C1 segment of cervical spinal cord (tissue), 14 donors: Measurements from ENCODE around the gene SCAMP1.

ENCODE experiments used
- DNase-seq, 14 donors: peaks; one replicate each; lab custom pipeline; 2025; lab: John Stamatoyannopoulos, UW

Gene SCAMP1

GRCh38 chr5:78492650-78493049 lies 132.2 kb downstream of the SCAMP1 start:
- no peak for DNase-seq

DNA sequence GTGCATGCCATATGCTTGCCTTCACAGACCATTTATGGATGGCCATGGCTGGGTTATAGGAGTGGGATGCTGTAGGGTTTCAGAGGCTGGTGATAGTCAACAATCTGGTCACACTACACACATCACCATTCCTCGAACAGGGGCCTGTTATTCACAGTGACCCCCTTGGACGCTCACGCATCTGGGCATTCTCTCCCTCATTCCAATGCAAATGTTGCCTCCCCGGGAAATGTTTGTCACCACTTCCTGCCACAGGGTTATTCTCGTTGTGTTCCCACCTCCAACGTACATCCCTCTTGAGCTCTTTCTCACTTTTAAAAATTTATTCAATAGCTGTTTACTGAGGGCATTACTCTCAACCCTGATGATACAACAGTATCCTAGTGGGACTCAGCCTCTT lies 135.4 kb downstream of the SCAMP1 start:
- DNase-seq, result no peak

GRCh38 chr5:78496373-78496772 lies 136.0 kb downstream of the SCAMP1 start:
- DNase-seq, result no peak

DNA sequence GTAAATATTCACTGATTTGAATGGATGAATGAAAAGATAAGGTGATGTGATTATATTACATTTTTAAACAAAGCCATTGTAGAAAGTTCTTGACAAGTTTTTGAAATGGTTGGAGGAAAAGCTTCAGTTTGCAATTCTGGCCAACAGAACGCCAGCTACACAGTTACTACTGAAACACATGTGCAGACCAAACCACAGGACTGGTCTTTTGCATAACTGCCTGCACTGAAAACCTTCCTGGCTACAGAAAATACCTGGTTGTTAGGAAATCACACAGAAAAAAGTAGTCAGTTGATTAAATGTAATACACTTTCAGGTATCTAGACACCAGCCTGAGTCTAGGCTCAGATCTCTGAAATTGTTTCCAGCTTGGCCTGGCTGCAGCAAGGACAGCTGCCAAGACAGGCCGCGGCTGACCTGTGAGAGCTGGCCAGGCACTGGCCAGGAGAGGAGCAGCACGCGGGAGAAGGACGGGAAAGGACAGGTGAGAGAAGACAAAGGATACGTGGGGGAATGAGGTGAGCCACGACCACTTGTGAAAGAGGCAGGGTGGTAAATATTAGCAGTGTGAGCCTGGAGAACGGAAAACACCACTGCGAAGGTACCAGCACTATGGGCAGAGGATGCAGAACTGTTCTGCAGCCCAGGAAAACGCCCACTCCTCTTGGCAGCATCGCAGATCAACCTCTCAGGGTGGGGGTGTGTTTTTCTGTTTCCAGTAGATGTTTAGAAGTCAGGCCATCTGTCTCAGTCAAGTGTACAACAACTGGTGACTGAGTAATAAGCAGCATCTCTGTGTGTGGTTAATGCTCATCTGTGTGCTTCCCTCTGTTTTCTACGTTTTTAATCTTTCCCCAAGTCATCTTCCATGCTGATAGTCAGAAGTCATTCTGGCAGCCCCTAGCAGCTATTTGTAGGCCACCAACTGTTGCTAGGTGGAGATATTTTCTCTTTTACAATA lies 137.4 kb downstream of the SCAMP1 start:
- peak in 1 of 14 donors; percentile 20 for DNase-seq

- no peak for DNase-seq
Measured at GRCh38 chr5:78499485-78499884, 139.1 kb downstream of the SCAMP1 start.

GRCh38 chr5:78500028-78500427 lies 139.6 kb downstream of the SCAMP1 start:
- no peak for DNase-seq

DNA sequence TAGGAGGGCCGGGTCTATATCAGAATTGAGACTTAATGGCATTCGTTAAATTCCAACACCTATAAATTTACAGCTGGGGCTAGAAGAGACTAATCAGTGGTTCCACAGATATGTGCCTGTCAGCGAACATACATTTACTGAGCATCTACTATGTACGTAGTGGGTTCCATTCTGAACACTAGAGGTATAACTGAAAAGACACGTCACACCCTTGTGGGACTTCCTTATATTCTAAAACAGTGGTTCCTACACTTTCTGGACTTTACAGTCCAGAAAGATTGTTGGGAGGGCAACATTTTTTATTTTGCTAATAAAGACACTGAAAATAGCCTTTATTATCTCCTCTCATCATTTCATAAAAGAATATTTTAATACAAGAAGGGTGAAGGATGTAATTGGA lies 140.5 kb downstream of the SCAMP1 start:
- DNase-seq, result no peak

DNA sequence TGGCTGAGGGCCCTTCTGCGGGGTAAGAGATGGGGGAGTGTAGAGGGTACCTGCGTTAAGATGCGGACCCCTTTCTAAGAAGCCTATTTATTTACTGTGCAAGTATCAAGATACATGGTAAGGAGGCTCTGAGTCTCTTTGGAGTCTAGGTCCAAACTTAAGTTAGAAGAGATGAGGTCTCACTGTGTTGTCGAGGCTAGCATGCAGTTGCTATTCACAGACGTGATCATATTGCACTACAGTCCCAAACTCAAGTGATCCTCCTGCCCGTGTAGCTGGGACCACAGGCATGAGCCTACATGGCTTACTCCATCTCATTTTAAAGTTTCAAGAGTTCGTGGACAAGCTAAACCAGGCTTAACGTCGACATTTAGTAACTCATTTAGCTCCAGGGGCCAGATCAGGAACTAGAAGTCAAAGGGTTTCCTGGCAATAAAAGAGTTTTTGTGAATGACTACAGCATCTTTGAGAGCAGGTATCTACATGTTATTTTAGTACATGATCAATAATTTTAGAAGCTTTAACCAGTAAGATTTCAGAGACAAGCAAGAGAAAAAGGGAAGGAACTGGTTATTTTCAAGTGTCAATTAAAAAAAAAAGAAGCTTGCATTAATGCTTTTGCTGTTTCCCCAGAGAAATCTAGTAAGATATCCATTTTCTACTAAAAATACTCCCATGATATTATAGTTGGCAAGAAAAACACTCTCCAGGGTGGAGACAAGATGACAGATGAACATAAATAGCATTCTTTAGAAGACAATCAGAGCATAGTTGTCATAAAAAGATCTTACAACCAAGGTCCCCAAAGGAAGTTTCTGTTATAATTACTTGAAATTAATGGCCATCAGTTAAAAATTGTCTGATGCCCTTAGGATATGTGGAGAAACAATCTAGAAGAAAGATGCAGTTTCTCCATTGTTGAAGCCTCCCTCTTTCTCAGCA lies 141.3 kb downstream of the SCAMP1 start:
- no peak for DNase-seq

DNA sequence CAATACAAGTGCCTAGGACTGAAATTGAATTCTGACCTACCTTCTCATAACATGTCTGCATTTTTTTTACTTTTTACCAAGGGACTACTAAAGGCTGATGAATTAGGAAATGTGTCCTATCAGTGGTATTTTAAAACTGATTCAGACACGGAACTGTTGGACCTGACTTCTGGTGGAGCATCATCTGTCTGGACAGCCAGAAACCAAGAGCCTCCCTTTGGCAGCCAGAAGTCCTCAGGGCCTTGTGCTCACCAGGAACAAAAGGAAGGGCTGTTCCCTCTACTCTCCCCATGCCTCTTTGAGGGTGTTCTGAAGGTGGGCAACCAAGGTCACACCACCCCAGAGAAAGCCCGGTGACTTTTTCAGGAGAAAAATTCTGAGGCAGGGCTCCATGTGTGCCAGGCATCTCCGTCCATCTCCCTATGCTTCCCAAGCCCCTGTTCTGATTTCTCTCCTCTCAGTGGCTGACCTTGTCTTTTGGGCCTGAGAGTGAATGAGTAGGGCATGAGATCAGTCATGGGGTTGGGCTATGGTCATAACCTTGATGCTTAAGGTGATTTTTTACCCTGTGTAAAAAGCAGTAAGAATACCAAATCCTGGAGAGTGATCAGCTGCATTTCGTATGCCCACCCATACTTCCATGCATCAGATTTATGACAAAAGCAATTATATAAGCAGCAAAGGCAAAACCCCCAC lies 143.7 kb downstream of the SCAMP1 start:
- DNase-seq, result no peak

DNA sequence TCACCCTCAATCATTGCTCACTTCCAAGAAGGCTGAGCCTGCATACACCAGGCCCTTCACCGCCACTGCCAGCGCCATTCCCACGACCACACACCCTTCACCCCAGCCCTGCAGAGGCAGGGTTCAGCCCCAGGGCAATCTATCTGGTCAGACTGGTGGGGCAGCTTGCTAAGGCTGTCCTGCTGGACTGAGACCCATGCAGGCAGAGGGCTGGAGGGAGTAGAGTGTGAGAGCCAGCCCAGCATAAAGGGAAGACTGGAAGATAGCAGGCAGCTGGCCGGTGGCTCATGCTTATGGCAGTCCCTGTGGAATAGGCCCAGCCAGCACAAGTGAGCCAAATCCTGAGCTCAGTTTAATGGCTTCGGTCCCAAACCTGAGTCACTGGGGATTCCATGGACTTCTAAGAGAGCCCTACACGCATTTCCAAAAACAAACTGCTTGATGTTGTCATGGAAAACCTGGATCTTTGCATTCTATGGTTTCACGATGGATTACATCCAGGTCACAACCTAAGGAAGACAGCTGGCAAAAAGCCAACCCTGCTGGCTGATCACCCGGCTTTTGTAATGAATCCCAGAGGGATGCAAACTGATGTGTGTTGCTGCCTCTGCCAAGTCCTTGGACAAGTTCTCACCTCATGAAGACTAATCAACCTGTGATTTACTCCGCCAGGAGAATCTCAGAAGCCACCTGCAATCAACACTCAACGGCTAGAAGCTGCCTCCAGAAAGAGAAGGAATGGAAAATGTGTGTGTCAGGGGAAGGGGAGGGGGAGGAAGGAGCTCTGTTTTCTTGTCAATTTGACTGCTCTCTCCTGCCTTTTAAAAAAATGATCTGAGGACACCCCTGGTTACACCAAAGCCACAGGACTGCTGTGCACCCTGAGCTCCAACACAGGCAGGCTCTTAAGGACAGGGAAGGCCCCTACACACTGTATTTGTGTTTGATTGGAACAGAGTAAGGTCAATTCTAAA lies 144.6 kb downstream of the SCAMP1 start:
- DNase-seq, result peak in 13 of 14 donors; percentile 9 to 86 (median 54)

DNA sequence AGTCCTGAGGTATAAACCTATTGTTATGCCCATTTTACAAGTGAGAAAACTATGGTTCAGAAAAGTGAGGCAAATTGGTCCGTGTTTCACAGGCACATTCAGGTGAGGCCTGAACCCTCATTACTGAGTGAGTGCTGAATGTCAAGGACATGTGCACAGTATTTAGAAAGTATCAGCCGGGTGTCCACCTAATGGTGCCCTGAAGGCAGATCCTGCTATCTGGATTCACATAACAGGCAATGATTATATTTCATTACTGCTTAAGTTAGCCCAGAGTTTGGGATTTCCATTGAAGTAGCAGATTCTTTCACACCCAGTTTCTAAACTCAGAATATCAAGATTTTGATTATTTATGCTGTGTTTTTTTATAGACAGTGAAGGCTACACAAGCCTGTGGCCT lies 145.4 kb downstream of the SCAMP1 start:
- no peak for DNase-seq

GRCh38 chr5:78506261-78507024 lies 146.0 kb downstream of the SCAMP1 start:
- no peak for DNase-seq

- DNase-seq, result no peak
Measured at GRCh38 chr5:78507531-78507930, 147.1 kb downstream of the SCAMP1 start.

- DNase-seq, result peak in 1 of 14 donors; percentile 16
Measured at GRCh38 chr5:78508186-78508765, 147.9 kb downstream of the SCAMP1 start.

GRCh38 chr5:78509145-78509865 lies 148.9 kb downstream of the SCAMP1 start:
- peak in 1 of 14 donors; percentile 14 for DNase-seq

- peak in 12 of 14 donors; percentile 20 to 73 (median 53) for DNase-seq
Measured at GRCh38 chr5:78509884-78510769, 149.7 kb downstream of the SCAMP1 start.

- peak in 5 of 14 donors; percentile 32 to 65 (median 44) for DNase-seq
Measured at GRCh38 chr5:78511121-78511906, 150.9 kb downstream of the SCAMP1 start.
